Measurements from ENCODE around the gene KRTCAP3. TPM values are rescaled to one million over a fixed set of nuclear protein-coding genes. Genes with fewer than 3 reads are reported as not detected.

The KRTCAP3 gene
- polyA plus RNA-seq, 1 donor (not counting 4 experiments of a cell fraction or from before 2014, with no cell fraction given): 14.7 TPM

DNA sequence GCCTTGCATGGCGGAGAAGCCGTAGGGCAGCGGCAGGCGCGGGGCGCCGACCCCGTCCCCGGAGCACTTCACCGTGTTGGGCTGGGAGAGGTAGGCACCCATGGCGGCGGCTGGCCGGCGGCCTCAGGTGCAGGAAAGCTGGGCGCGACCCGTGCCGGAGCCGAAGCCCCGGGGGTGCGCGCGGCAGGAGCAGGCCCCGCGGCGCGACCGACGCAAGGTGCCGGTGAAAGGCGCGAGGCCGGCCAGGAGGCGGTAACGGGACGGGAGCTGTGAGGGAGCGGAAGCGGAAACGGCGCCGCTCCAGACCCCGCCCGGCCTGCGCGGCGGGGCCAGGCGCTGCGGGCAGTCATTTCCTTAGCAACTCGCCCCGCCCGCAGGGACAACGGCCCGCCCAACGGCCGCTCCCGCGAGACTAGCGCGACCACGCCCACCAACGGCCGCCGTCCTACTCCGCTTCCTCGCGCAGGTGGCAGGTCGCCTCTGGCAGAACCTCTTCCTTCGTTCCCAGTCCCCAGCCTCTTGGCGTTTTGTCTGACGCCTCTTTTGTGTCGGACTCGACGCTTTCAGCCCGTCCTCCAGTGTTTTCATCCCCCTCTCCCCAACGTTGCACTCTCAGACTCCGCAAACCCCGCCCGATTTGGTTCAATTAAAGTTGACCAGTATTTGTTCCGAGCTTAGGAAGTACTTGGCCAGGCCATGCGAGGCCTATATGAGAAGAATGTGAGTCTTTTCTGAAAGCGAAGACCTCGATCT lies 32.7 kb upstream of the KRTCAP3 start, which contains the start of gene PPM1G:
PPM1G (minus strand) TSS at position 271 of the 753 bp plus-strand sequence; CDS start at position 102, 169 bp downstream.
- no peaks in the 10 kb centered on the region for H3K27me3 ChIP-seq (ENCODE audit: control insufficient read depth, extremely low read depth, insufficient read depth, low read length)
- H2AFZ ChIP-seq (ENCODE audit: control insufficient read depth, low read length): peak within 1 kb of the TSS; percentile 99
- no peaks in the 10 kb centered on the region for H3K36me3 ChIP-seq (ENCODE audit: control insufficient read depth in 2 of 2, extremely low read depth in 1 of 2, insufficient read depth in 2 of 2, low read length in 2 of 2)
- DNase-seq (ENCODE audit: low read depth, low spot score) (peak; percentile 66), FAIRE-seq (no peak)
- peaks cover 15% of the 10 kb centered on the region for H3K4me1 ChIP-seq (ENCODE audit: control insufficient read depth, extremely low read depth, insufficient read depth, low read length)
- dilution Hi-C loops (cut with MboI; ENCODE audit: extremely low pct_ligation_motif_present, low sequenced_read_pairs): no loop called here
- H3K9me3 ChIP-seq (ENCODE audit: control insufficient read depth, low read depth, low read length): no peaks in the 10 kb centered on the region
- H3K27ac ChIP-seq (ENCODE audit: control insufficient read depth, insufficient read depth, low read length): peak within 1 kb of the TSS; percentile 81
- H3K9me1 ChIP-seq (ENCODE audit: control insufficient read depth, extremely low read depth, insufficient read depth, low read length): no peaks in the 10 kb centered on the region
- peaks cover 10% of the 10 kb centered on the region for H4K20me1 ChIP-seq (ENCODE audit: control insufficient read depth, extremely low read depth, insufficient read depth, low read length)
- peak within 1 kb of the TSS; percentile 100 for H3K4me2 ChIP-seq (ENCODE audit: control insufficient read depth, extremely low read depth, insufficient read depth, low read depth, low read length)
- no peak for TF ChIP-seq EZH2 (IDR thresholded peaks at IDR 0.05; ENCODE audit: low read length)
- TF ChIP-seq, protein P1, sequence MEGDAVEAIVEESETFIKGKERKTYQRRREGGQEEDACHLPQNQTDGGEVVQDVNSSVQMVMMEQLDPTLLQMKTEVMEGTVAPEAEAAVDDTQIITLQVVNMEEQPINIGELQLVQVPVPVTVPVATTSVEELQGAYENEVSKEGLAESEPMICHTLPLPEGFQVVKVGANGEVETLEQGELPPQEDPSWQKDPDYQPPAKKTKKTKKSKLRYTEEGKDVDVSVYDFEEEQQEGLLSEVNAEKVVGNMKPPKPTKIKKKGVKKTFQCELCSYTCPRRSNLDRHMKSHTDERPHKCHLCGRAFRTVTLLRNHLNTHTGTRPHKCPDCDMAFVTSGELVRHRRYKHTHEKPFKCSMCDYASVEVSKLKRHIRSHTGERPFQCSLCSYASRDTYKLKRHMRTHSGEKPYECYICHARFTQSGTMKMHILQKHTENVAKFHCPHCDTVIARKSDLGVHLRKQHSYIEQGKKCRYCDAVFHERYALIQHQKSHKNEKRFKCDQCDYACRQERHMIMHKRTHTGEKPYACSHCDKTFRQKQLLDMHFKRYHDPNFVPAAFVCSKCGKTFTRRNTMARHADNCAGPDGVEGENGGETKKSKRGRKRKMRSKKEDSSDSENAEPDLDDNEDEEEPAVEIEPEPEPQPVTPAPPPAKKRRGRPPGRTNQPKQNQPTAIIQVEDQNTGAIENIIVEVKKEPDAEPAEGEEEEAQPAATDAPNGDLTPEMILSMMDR (optimal IDR thresholded peaks at IDR 0.05 in 1 of 3, IDR thresholded peaks at IDR 0.05 in 1 of 3, conservative IDR thresholded peaks at IDR 0.05 in 1 of 3; ENCODE audit: extremely low read depth in 1 of 3, insufficient read depth in 2 of 3, low read length in 3 of 3): no peak
- H3K4me3 ChIP-seq (ENCODE audit: control insufficient read depth in 2 of 3, extremely low read depth in 1 of 3, insufficient read depth in 2 of 3, low read depth in 1 of 3, low read length in 3 of 3): peak within 1 kb of the TSS; percentile 92 to 99 (median 94)
- peaks cover 48% of the 10 kb centered on the region for H3K79me2 ChIP-seq (ENCODE audit: control insufficient read depth, insufficient read depth, low read length)
- H3K9ac ChIP-seq (ENCODE audit: control insufficient read depth, extremely low read depth, insufficient read depth, low read length): peak within 1 kb of the TSS; percentile 90

DNA sequence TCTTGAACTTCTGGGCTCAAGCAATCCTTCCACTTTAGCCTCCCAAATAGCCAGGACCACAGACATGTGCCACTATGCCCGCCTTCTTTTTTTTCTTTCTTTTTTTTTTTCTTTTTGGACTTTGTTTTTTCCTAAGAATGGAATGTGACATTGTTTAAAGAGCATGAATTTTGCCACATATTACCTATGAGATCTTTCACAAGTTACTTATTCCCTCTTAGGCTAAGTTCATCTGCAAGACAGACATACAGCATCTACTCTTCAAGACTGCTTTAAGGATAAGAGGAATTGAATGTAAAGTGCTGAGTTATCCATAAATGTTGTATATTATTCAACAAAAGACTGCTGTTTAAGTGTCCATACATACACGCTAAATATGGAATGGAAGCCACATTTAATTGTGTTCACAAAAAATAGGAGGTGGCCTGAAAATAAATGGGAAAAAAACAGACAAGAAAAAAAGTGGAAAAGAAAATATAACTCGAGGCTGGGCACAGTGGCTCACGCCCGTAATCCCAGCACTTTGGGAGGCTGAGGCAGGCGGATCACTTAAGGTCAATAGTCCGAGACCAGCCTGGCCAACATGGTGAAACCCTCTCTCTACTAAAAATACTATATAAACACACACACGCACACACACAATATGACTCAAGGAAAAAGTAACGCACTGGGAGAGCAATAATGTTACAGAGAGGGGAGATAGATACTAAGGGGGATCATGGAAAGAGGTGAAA lies 29.6 kb upstream of the KRTCAP3 start:
- dilution Hi-C loops (cut with MboI; ENCODE audit: extremely low pct_ligation_motif_present, low sequenced_read_pairs): no loop called here
- H3K4me1 ChIP-seq (ENCODE audit: control insufficient read depth, extremely low read depth, insufficient read depth, low read length): peaks cover 10% of the 10 kb centered on the region
- H3K4me2 ChIP-seq (ENCODE audit: control insufficient read depth, extremely low read depth, insufficient read depth, low read depth, low read length): no peak overlapping the region
- no peaks in the 10 kb centered on the region for H3K9me1 ChIP-seq (ENCODE audit: control insufficient read depth, extremely low read depth, insufficient read depth, low read length)
- FAIRE-seq (no peak), DNase-seq (ENCODE audit: low read depth, low spot score) (no peak)
- no peaks in the 10 kb centered on the region for H3K36me3 ChIP-seq (ENCODE audit: control insufficient read depth in 2 of 2, extremely low read depth in 1 of 2, insufficient read depth in 2 of 2, low read length in 2 of 2)
- no peak overlapping the region for H2AFZ ChIP-seq (ENCODE audit: control insufficient read depth, low read length)
- TF ChIP-seq, protein P1 (optimal IDR thresholded peaks at IDR 0.05 in 1 of 3, IDR thresholded peaks at IDR 0.05 in 1 of 3, conservative IDR thresholded peaks at IDR 0.05 in 1 of 3; ENCODE audit: extremely low read depth in 1 of 3, insufficient read depth in 2 of 3, low read length in 3 of 3): no peak
- no peak for TF ChIP-seq EZH2 (IDR thresholded peaks at IDR 0.05; ENCODE audit: low read length)
- no peaks in the 10 kb centered on the region for H3K27me3 ChIP-seq (ENCODE audit: control insufficient read depth, extremely low read depth, insufficient read depth, low read length)
- no peak overlapping the region for H3K27ac ChIP-seq (ENCODE audit: control insufficient read depth, insufficient read depth, low read length)
- peaks cover 5% of the 10 kb centered on the region for H4K20me1 ChIP-seq (ENCODE audit: control insufficient read depth, extremely low read depth, insufficient read depth, low read length)
- H3K79me2 ChIP-seq (ENCODE audit: control insufficient read depth, insufficient read depth, low read length): peaks cover 17% of the 10 kb centered on the region
- no peak overlapping the region for H3K4me3 ChIP-seq (ENCODE audit: control insufficient read depth in 2 of 3, extremely low read depth in 1 of 3, insufficient read depth in 2 of 3, low read depth in 1 of 3, low read length in 3 of 3)
- H3K9me3 ChIP-seq (ENCODE audit: control insufficient read depth, low read depth, low read length): no peaks in the 10 kb centered on the region
- no peak overlapping the region for H3K9ac ChIP-seq (ENCODE audit: control insufficient read depth, extremely low read depth, insufficient read depth, low read length)

All from keratinocyte (primary cell).